Hippocampal formation (tissue), 2 donors: ENCODE measurements around the gene PRPF31.
"Not testable (repeated sequence)": the region's sequence is repeated elsewhere in the genome, so short reads cannot be mapped to it uniquely, and the experiment has no call there.

Source experiments
- DNase-seq, 2 donors: peaks; one replicate each; lab custom pipeline; 2025; lab: John Stamatoyannopoulos, UW

PRPF31 gene, protein sequence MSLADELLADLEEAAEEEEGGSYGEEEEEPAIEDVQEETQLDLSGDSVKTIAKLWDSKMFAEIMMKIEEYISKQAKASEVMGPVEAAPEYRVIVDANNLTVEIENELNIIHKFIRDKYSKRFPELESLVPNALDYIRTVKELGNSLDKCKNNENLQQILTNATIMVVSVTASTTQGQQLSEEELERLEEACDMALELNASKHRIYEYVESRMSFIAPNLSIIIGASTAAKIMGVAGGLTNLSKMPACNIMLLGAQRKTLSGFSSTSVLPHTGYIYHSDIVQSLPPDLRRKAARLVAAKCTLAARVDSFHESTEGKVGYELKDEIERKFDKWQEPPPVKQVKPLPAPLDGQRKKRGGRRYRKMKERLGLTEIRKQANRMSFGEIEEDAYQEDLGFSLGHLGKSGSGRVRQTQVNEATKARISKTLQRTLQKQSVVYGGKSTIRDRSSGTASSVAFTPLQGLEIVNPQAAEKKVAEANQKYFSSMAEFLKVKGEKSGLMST

DNA sequence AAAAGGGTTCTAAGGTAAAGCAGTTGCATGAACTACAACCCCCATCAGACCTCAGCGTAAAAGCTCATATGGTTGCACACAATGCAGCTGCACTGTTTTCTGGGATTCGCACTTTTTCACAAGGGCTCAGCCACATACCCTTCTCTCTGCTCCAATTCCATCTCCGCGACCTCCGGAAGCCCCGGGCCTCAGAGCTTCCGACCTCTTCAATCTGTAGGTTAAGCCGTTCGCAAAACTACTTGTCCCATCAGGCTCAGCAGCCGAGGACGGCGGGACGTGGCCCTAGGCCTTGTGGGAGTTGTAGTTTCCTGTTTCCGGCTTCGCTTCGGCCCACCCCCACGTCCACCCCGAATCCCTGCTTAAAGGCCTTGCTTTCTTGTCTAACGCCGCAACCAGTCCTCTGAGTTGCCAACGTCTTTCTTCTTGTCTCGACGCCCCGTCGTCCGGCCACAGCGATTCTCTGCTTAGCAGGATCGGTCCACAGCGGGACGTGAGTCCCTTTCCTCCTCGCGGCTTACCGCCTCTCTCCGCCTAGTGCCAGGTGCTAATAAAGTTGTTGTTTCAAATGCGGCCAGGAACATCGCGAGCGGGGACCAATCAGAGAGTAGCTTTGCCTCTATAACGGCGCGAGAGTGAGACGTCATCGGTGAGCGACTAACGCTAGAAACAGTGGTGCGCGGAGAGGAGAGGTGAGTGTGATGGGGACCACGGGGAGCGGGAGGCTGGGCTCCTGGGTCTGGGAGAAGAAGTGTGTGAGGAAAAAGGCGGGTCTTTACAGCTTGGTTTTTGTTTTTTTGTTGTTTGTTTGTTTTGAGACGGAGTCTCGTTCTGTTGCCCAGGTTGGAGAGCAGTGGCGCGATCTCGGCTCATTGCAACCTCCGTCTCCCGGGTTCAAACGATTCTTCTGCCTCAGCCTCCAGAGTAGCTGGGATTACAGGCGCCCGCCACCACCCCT is at the start of gene PRPF31, which contains the start of gene TFPT:
Gene PRPF31, plus strand, starts transcription at position 646 of the 955 bp plus-strand sequence. CDS start 2,525 bp downstream, outside the sequence.
Gene TFPT, minus strand, starts transcription at position 549 of the 955 bp plus-strand sequence. Its CDS starts 388 bp downstream, at position 161.
- DNase-seq: peak; percentile 96

DNA sequence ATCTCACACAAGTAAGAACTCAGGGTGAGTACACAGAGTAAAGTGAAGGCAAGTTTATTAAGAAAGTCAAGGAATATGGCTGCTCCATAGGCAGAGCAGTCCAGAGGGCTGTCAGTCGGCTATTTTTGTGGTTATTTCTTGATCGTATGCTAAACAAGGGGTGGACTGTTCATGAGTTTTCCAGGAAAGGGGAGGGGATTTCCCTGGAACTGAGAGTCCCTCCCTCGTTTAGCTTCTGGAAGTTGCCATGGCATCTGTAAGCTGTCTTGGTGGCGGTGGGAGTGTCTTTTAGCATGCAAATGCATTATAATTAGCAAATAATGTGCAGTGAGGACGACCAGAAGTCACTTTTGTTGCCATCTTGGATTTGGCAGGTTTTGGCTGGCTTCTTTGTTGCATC is 46.1 kb upstream of the PRPF31 start:
- DNase-seq: no peak

- DNase-seq: no peak
Observed at GRCh38 chr19:54073829-54074228, 41.7 kb upstream of the PRPF31 start.

DNA sequence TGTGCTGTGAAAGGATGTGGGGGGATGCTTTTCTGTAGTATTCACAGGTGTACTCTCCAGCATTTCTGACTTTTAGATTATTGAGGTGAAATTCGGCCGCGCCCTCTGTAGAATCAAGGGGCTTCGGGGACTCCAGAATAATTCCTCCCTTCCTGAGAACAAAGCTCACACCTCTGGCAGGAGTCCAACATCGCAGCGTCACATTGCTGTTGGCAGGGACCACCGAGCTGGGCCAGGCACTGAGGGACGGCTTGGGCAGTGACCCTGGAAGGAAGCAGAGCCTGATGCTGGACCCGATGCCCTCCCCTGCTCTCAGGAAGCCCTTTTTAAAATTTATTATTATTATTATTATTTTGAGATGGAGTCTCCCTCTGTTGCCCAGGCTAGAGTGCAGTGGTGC is 40.7 kb upstream of the PRPF31 start:
- no peak for DNase-seq

DNA sequence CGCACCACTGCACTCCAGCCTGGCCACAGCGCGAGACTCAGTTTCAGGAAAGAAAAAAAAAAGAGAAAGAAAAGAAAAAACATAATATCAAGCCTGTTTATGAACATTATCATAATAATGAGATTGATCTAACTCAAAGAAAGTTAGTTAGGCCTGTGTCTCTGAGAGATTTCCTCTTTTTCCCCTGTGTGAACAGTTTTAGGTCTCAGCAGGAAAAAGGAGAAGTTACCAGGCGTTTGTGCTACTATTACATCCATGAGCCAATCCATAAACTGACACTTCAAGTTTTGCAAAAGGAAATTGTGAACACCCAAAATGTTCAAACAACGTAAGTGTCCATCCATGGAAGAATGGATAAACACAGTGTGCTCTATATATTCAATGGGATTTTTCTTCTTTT is 38.2 kb upstream of the PRPF31 start:
- no peak for DNase-seq

DNA sequence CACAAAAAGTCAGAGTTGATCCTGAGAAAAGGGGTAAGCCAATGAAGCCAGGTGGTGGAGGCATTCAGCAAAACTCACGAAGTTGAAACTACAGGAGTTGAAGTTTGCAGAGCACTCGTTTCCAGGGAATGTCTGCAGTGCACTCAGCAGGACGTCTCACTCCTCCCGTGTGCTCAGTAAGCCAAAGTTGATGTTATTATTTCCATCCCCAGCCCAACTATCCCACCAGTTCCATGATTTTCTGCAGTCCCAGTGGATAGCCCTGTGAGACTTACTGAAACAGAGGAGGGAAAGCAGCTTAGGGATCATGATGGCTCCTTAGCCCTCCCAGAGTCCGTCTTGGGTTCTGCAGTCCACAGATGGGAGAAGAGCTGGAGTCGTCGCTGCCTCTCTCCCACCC is 34.5 kb upstream of the PRPF31 start, which contains the start of gene TARM1:
Gene TARM1, minus strand, starts transcription at position 334 of the 400 bp plus-strand sequence. Its CDS starts 25 bp downstream, at position 309.
- no peak for DNase-seq

DNA sequence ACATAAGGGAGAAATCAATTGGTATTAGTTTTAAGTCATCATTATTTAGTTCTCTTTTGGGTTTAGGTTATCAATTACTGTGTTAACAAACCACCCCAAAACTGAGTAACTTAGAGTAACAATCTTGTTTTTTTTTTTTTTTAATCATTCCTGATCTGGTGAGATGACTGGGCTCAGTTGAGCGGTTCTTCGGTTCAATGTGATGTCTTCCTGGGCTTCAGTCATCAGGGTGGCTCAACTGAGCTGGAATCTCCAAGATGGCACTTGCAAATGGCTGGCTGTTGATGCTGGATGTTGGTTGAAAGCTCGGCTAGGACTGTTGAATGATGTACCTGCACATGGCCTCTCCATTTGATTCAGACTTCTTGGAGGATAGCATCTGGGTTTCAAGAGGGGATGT is 31.1 kb upstream of the PRPF31 start:
- no peak for DNase-seq

- DNase-seq: no peak
Observed at GRCh38 chr19:54094426-54095000, 21.0 kb upstream of the PRPF31 start.

GRCh38 chr19:54095136-54095858 is 20.3 kb upstream of the PRPF31 start:
- no peak for DNase-seq

- DNase-seq: not testable (repeated sequence)
Observed at GRCh38 chr19:54095859-54096616, 19.5 kb upstream of the PRPF31 start.

- no peak for DNase-seq
Observed at GRCh38 chr19:54096617-54097106, 18.9 kb upstream of the PRPF31 start.

- no peak for DNase-seq
Observed at GRCh38 chr19:54099190-54099902, 16.2 kb upstream of the PRPF31 start.

- DNase-seq: not testable (repeated sequence)
Observed at GRCh38 chr19:54099903-54100255, 15.7 kb upstream of the PRPF31 start.

- DNase-seq: no peak
Observed at GRCh38 chr19:54100561-54100960, 15.0 kb upstream of the PRPF31 start, which contains the start of gene OSCAR. OSCAR (minus strand) TSS chr19:54100803; CDS start chr19:54100792, 11 bp downstream.

DNA sequence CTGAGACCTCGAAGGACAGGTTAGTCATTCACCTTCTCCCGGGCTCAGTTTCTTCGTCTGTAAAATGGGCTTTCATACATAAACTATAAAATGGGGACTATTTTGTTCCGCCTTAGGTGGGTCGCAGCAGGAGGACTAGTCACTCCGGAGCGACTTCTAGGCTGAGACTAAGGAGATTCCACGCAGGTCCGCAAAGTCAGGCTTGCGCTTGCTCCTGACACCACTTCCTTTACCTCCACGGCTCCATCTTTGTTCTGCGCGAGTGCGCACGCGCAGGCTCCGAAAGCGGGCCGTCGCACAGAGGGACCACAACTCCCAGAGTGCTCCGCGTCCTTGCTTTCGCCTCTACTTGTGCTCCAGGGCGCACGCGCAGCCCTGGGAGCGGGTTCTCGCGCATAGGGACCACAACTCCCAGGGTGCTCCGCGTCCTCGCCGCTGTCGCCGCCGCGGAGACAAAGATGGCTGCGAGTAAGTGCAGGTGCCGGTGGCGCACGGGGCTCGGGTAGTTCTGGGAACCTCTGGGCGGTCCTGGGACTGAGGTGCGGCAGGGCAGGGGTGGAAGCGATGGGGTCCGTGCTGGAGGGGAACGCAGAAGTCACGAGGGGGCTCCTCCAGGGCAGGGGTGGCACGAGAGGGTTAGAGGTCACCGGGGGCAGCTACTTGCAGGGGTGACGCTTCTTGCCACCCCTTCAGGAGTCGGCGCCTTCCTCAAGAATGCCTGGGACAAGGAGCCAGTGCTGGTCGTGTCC is 13.0 kb upstream of the PRPF31 start, which contains the start of gene NDUFA3:
Gene NDUFA3, plus strand, starts transcription at position 435 of the 749 bp plus-strand sequence. Its CDS starts 24 bp downstream, at position 459.
- DNase-seq: peak; percentile 94 to 96

DNA sequence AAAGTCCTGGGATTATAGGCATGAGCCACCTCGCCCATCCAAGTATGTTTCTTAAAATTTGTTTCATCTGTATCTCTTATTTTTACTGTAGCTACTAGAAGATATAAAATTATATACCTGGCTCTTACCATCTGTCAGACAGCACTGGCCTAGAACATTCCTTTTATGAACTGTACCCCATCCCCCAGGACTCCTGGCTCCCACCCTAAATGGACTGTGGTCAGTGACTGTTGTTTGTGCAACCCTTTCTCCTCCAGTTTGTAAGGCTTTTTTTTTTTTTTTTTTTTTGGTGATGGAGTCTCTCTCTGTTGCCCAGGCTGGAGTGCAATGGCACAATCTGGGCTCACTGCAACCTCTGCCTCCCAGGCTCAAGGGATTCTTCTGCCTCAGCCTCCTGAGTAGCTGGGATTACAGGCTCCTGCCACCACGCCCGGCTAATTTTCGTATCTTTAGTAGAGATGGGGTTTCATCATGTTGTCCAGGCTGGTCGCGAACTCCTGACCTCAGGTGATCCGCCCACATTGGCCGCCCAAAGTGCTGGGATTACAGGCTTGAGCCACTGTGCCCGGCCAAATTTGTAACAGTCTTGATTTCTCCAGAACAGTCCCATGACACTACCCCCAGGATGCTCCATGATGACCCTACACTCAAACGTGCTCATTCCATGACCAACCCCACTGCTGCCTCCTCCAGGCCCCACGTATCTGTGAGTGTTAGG is 10.4 kb upstream of the PRPF31 start:
- DNase-seq: no peak

DNA sequence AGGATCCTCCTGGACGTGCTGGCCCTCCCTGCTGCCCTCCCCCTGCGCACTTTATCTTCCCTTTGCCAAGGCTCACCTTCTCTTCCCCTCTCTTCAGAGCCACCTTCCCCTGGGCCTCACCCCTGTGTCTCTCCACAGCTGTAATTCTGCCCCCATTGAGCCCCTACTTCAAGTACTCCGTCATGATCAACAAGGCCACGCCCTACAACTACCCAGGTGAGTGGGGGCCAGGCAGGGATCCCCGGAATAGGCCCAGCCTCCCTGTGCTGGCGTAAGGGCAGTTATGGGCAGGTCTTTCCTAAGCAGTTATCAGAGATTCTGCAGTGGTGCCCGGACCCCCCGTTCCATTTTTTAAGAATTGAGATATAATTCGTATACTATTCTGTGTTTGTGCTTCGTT is 9.8 kb upstream of the PRPF31 start:
- DNase-seq: no peak

GRCh38 chr19:54106716-54107115 is 8.8 kb upstream of the PRPF31 start:
- DNase-seq: no peak
